ENCODE data around the gene GULP1. TPM values are rescaled to one million over a fixed set of nuclear protein-coding genes. Genes with fewer than 3 reads are reported as not detected.

The GULP1 gene
- total RNA-seq, 2 experiments from 2014 or later: not detected

DNA sequence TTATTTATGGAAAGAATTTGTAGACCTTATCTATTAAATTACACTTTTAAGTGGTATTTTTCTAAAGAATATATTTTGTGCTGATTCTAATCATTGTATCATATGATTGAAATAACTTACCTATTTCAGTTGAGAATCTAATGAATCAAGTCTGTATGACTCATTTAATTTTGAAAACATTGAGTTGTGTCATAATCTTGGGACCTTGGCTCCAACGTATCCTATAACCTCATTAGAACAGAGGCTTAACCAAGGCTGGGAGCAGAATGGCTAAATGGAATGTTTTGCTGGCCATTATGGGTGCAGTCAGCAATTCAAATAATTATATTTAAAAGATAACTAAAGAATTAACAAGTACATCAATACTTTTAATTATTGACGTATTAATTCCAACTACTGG, 19.6 kb upstream of the GULP1 start:
- ATAC-seq (no peak), DNase-seq (no peak)
- CTCF ChIA-PET: no interaction called here
- Mint-ChIP-seq H3K27me3 (no peaks in the 10 kb centered on the region), H3K27ac (no peak overlapping the region), H3K9me3 (no peaks in the 10 kb centered on the region), H3K4me3 (no peak overlapping the region), H3K4me1 (ENCODE audit: low read depth) (no peaks in the 10 kb centered on the region), H3K36me3 (ENCODE audit: low read depth) (no peaks in the 10 kb centered on the region)
- intact Hi-C loops (cut with micrococcal nuclease): no loop called here
- TF ChIP-seq, protein P1, sequence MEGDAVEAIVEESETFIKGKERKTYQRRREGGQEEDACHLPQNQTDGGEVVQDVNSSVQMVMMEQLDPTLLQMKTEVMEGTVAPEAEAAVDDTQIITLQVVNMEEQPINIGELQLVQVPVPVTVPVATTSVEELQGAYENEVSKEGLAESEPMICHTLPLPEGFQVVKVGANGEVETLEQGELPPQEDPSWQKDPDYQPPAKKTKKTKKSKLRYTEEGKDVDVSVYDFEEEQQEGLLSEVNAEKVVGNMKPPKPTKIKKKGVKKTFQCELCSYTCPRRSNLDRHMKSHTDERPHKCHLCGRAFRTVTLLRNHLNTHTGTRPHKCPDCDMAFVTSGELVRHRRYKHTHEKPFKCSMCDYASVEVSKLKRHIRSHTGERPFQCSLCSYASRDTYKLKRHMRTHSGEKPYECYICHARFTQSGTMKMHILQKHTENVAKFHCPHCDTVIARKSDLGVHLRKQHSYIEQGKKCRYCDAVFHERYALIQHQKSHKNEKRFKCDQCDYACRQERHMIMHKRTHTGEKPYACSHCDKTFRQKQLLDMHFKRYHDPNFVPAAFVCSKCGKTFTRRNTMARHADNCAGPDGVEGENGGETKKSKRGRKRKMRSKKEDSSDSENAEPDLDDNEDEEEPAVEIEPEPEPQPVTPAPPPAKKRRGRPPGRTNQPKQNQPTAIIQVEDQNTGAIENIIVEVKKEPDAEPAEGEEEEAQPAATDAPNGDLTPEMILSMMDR (IDR thresholded peaks at IDR 0.05): no peak
- POLR2A ChIA-PET: no interaction called here

DNA sequence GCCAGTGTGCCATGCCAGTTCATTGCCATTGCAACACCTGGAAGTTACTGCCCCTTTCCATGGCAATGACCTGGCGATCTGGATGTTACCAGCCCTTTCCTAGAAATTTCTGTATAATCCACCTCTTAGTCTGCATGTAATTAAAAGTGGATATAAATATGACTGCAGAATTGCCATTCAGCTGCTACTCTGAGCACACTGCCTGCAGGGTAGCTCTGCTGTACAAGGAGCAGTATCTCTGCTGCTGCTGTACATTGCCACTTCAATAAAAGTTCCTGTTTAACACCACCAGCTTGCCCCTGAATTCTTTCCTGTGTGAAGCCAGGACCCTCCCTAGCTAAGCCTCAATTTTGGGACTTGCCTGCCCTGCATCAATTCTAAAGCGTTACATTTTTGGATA, 17.4 kb upstream of the GULP1 start:
- ATAC-seq (no peak), DNase-seq (no peak)
- ChIA-PET POLR2A (no interaction called here), CTCF (no interaction called here)
- H3K9me3 Mint-ChIP-seq: no peaks in the 10 kb centered on the region
- no peaks in the 10 kb centered on the region for H3K27me3 Mint-ChIP-seq
- H3K27ac Mint-ChIP-seq: no peak overlapping the region
- H3K4me1 Mint-ChIP-seq (ENCODE audit: low read depth): no peaks in the 10 kb centered on the region
- H3K4me3 Mint-ChIP-seq: no peak overlapping the region
- intact Hi-C loops (cut with micrococcal nuclease): no loop called here
- TF ChIP-seq, protein P1 (IDR thresholded peaks at IDR 0.05): no peak
- H3K36me3 Mint-ChIP-seq (ENCODE audit: low read depth): no peaks in the 10 kb centered on the region

GRCh38 chr2:188276255-188276654, 15.4 kb upstream of the GULP1 start:
- ChIA-PET CTCF (no interaction called here), POLR2A (no interaction called here)
- Mint-ChIP-seq H3K4me1 (ENCODE audit: low read depth) (no peaks in the 10 kb centered on the region), H3K4me3 (no peak overlapping the region), H3K9me3 (peaks cover 2% of the 10 kb centered on the region), H3K27me3 (no peaks in the 10 kb centered on the region), H3K36me3 (ENCODE audit: low read depth) (no peaks in the 10 kb centered on the region), H3K27ac (no peak overlapping the region)
- ATAC-seq (no peak), DNase-seq (no peak)
- intact Hi-C loops (cut with micrococcal nuclease): no loop called here
- TF ChIP-seq, protein P1 (IDR thresholded peaks at IDR 0.05): no peak

GRCh38 chr2:188277786-188278185, 13.9 kb upstream of the GULP1 start:
- ATAC-seq: no peak
- no peak for DNase-seq
- peaks cover 3% of the 10 kb centered on the region for H3K9me3 Mint-ChIP-seq
- H3K4me3 Mint-ChIP-seq: no peak overlapping the region
- H3K4me1 Mint-ChIP-seq (ENCODE audit: low read depth): no peaks in the 10 kb centered on the region
- no peak overlapping the region for H3K27ac Mint-ChIP-seq
- POLR2A ChIA-PET: no interaction called here
- CTCF ChIA-PET: interaction anchor here (1.7 kb wide), 1 partner anchor 9 kb away, joined by 4 read pairs; no protein-coding TSS in a partner anchor
- intact Hi-C loops (cut with micrococcal nuclease): no loop called here
- no peaks in the 10 kb centered on the region for H3K36me3 Mint-ChIP-seq (ENCODE audit: low read depth)
- TF ChIP-seq, protein P1 (IDR thresholded peaks at IDR 0.05): no peak
- no peaks in the 10 kb centered on the region for H3K27me3 Mint-ChIP-seq

GRCh38 chr2:188278388-188279092, 13.1 kb upstream of the GULP1 start:
- CTCF ChIA-PET: interaction anchor here (1.7 kb wide), 1 partner anchor 9 kb away, joined by 4 read pairs; no protein-coding TSS in a partner anchor
- Mint-ChIP-seq H3K9me3 (peaks cover 7% of the 10 kb centered on the region), H3K27ac (no peak overlapping the region), H3K27me3 (no peaks in the 10 kb centered on the region), H3K36me3 (ENCODE audit: low read depth) (no peaks in the 10 kb centered on the region), H3K4me3 (no peak overlapping the region), H3K4me1 (ENCODE audit: low read depth) (no peaks in the 10 kb centered on the region)
- ATAC-seq: no peak
- TF ChIP-seq, protein P1 (IDR thresholded peaks at IDR 0.05): no peak
- POLR2A ChIA-PET: no interaction called here
- no peak for DNase-seq
- intact Hi-C loops (cut with micrococcal nuclease): no loop called here
